ENCODE data around the gene LCE3A. TPM values are rescaled to one million over a fixed set of nuclear protein-coding genes. Genes with fewer than 3 reads are reported as not detected.
A peak's percentile ranks its signal among the peaks of the same experiment; 100 is the strongest.
"Not testable (repeated sequence)": the region's sequence is repeated elsewhere in the genome, so short reads cannot be mapped to it uniquely, and the experiment has no call there.

Gene LCE3A
- not detected for total RNA-seq
- 0 reads per million in 2 donors for total RNA-seq

GRCh38 chr1:152622803-152623202 is at the start of gene LCE3A:
LCE3A (minus strand) TSS chr1:152623103; CDS start chr1:152623103, 0 bp downstream.
- H3K36me3 Mint-ChIP-seq (ENCODE audit: low read depth) = no peaks in the 10 kb centered on the region
- no peak for ATAC-seq
- peaks cover 3% of the 10 kb centered on the region for H3K4me1 Mint-ChIP-seq
- no peaks in the 10 kb centered on the region for H3K9me3 ChIP-seq (ENCODE audit: control insufficient read depth, low read length, poor library complexity, severe bottlenecking)
- no peak within 1 kb of the TSS for H3K4me3 Mint-ChIP-seq
- DNase-seq = no peak
- no peak within 1 kb of the TSS for H3K27ac Mint-ChIP-seq
- H3K27me3 Mint-ChIP-seq = peaks cover 44% of the 10 kb centered on the region

- no peak for ATAC-seq
Measured at GRCh38 chr1:152667648-152668047, 44.7 kb upstream of the LCE3A start.

GRCh38 chr1:152666171-152666570 is 43.3 kb upstream of the LCE3A start:
- not testable (repeated sequence) for DNase-seq; H3K36me3 Mint-ChIP-seq (ENCODE audit: low read depth); H3K4me3 Mint-ChIP-seq; H3K9me3 ChIP-seq (ENCODE audit: control insufficient read depth, low read length, poor library complexity, severe bottlenecking); H3K27ac Mint-ChIP-seq; ATAC-seq; H3K4me1 Mint-ChIP-seq
- H3K27me3 Mint-ChIP-seq = peaks cover 73% of the 10 kb centered on the region

More at GRCh38 chr1:152667648-152668047, 44.7 kb upstream of the LCE3A start:
- Mint-ChIP-seq H3K27ac (no peak overlapping the region), H3K4me3 (no peak overlapping the region), H3K4me1 (no peaks in the 10 kb centered on the region), H3K36me3 (ENCODE audit: low read depth) (no peaks in the 10 kb centered on the region), H3K27me3 (peaks cover 70% of the 10 kb centered on the region)
- no peaks in the 10 kb centered on the region for H3K9me3 ChIP-seq (ENCODE audit: control insufficient read depth, low read length, poor library complexity, severe bottlenecking)
- DNase-seq = no peak

- no peak for ATAC-seq
- no peaks in the 10 kb centered on the region for H3K4me1 Mint-ChIP-seq
- no peak within 1 kb of the TSS for H3K27ac Mint-ChIP-seq
- DNase-seq = no peak
- H3K4me3 Mint-ChIP-seq = no peak within 1 kb of the TSS
- no peaks in the 10 kb centered on the region for H3K9me3 ChIP-seq (ENCODE audit: control insufficient read depth, low read length, poor library complexity, severe bottlenecking)
- no peaks in the 10 kb centered on the region for H3K36me3 Mint-ChIP-seq (ENCODE audit: low read depth)
- peaks cover 60% of the 10 kb centered on the region for H3K27me3 Mint-ChIP-seq
Measured at GRCh38 chr1:152663098-152663497, 40.2 kb upstream of the LCE3A start, which contains the start of gene LCE2D. LCE2D (plus strand) TSS chr1:152663380; CDS start chr1:152664106, 726 bp downstream.

- peaks cover 48% of the 10 kb centered on the region for H3K27me3 Mint-ChIP-seq
- DNase-seq = no peak
- H3K27ac Mint-ChIP-seq = no peak overlapping the region
- no peak overlapping the region for H3K4me3 Mint-ChIP-seq
- ATAC-seq = no peak
- H3K36me3 Mint-ChIP-seq (ENCODE audit: low read depth) = no peaks in the 10 kb centered on the region
- no peaks in the 10 kb centered on the region for H3K9me3 ChIP-seq (ENCODE audit: control insufficient read depth, low read length, poor library complexity, severe bottlenecking)
- H3K4me1 Mint-ChIP-seq = peaks cover 9% of the 10 kb centered on the region
Measured at GRCh38 chr1:152658649-152659048, 35.7 kb upstream of the LCE3A start.

- H3K4me1 Mint-ChIP-seq = peaks cover 10% of the 10 kb centered on the region
- DNase-seq (no peak), ATAC-seq (no peak)
- no peak overlapping the region for H3K27ac Mint-ChIP-seq
- H3K9me3 ChIP-seq (ENCODE audit: control insufficient read depth, low read length, poor library complexity, severe bottlenecking) = no peaks in the 10 kb centered on the region
- H3K4me3 Mint-ChIP-seq = no peak overlapping the region
- peaks cover 49% of the 10 kb centered on the region for H3K27me3 Mint-ChIP-seq
- no peaks in the 10 kb centered on the region for H3K36me3 Mint-ChIP-seq (ENCODE audit: low read depth)
Measured at GRCh38 chr1:152657677-152658076, 34.8 kb upstream of the LCE3A start.

GRCh38 chr1:152656459-152656858 is 33.6 kb upstream of the LCE3A start:
- ATAC-seq = no peak
- Mint-ChIP-seq H3K4me1 (peaks cover 10% of the 10 kb centered on the region), H3K36me3 (ENCODE audit: low read depth) (no peaks in the 10 kb centered on the region), H3K4me3 (no peak overlapping the region), H3K27me3 (peaks cover 45% of the 10 kb centered on the region), H3K27ac (no peak overlapping the region)
- no peak for DNase-seq
- H3K9me3 ChIP-seq (ENCODE audit: control insufficient read depth, low read length, poor library complexity, severe bottlenecking) = no peaks in the 10 kb centered on the region

- peak; percentile 45 for ATAC-seq
Measured at GRCh38 chr1:152654110-152654509, 31.2 kb upstream of the LCE3A start.

GRCh38 chr1:152646656-152647055 is 23.8 kb upstream of the LCE3A start:
- H3K4me3 Mint-ChIP-seq = no peak overlapping the region
- H3K27ac Mint-ChIP-seq = no peak overlapping the region
- no peak for DNase-seq
- peaks cover 58% of the 10 kb centered on the region for H3K27me3 Mint-ChIP-seq
- no peak for ATAC-seq
- peaks cover 2% of the 10 kb centered on the region for H3K36me3 Mint-ChIP-seq (ENCODE audit: low read depth)
- H3K4me1 Mint-ChIP-seq = no peaks in the 10 kb centered on the region
- H3K9me3 ChIP-seq (ENCODE audit: control insufficient read depth, low read length, poor library complexity, severe bottlenecking) = no peaks in the 10 kb centered on the region

More at GRCh38 chr1:152654110-152654509, 31.2 kb upstream of the LCE3A start:
- Mint-ChIP-seq H3K27me3 (peaks cover 48% of the 10 kb centered on the region), H3K4me1 (peaks cover 10% of the 10 kb centered on the region), H3K4me3 (no peak overlapping the region), H3K27ac (no peak overlapping the region), H3K36me3 (ENCODE audit: low read depth) (no peaks in the 10 kb centered on the region)
- peak in 2 of 3 donors; percentile 16 to 40 for DNase-seq
- no peaks in the 10 kb centered on the region for H3K9me3 ChIP-seq (ENCODE audit: control insufficient read depth, low read length, poor library complexity, severe bottlenecking)

- H3K9me3 ChIP-seq (ENCODE audit: control insufficient read depth, low read length, poor library complexity, severe bottlenecking) = no peaks in the 10 kb centered on the region
- DNase-seq (no peak), ATAC-seq (no peak)
- Mint-ChIP-seq H3K27me3 (peaks cover 49% of the 10 kb centered on the region), H3K4me3 (no peak overlapping the region), H3K4me1 (no peaks in the 10 kb centered on the region), H3K36me3 (ENCODE audit: low read depth) (peaks cover 2% of the 10 kb centered on the region), H3K27ac (no peak overlapping the region)
Measured at GRCh38 chr1:152645146-152645545, 22.2 kb upstream of the LCE3A start.

GRCh38 chr1:152643945-152644344 is 21.0 kb upstream of the LCE3A start:
- H3K9me3 ChIP-seq (ENCODE audit: control insufficient read depth, low read length, poor library complexity, severe bottlenecking) = peaks cover 2% of the 10 kb centered on the region
- DNase-seq (no peak), ATAC-seq (no peak)
- peaks cover 2% of the 10 kb centered on the region for H3K36me3 Mint-ChIP-seq (ENCODE audit: low read depth)
- no peak overlapping the region for H3K4me3 Mint-ChIP-seq
- peaks cover 43% of the 10 kb centered on the region for H3K27me3 Mint-ChIP-seq
- H3K4me1 Mint-ChIP-seq = no peaks in the 10 kb centered on the region
- no peak overlapping the region for H3K27ac Mint-ChIP-seq

GRCh38 chr1:152640351-152640750 is 17.4 kb upstream of the LCE3A start:
- Mint-ChIP-seq H3K4me1 (no peaks in the 10 kb centered on the region), H3K4me3 (no peak overlapping the region), H3K36me3 (ENCODE audit: low read depth) (no peaks in the 10 kb centered on the region), H3K27ac (no peak overlapping the region), H3K27me3 (peaks cover 21% of the 10 kb centered on the region)
- ATAC-seq (no peak), DNase-seq (no peak)
- H3K9me3 ChIP-seq (ENCODE audit: control insufficient read depth, low read length, poor library complexity, severe bottlenecking) = peaks cover 2% of the 10 kb centered on the region

- H3K9me3 ChIP-seq (ENCODE audit: control insufficient read depth, low read length, poor library complexity, severe bottlenecking) = no peaks in the 10 kb centered on the region
- no peak overlapping the region for H3K4me3 Mint-ChIP-seq
- no peaks in the 10 kb centered on the region for H3K4me1 Mint-ChIP-seq
- ATAC-seq (no peak), DNase-seq (no peak)
- H3K36me3 Mint-ChIP-seq (ENCODE audit: low read depth) = peaks cover 3% of the 10 kb centered on the region
- no peak overlapping the region for H3K27ac Mint-ChIP-seq
- peaks cover 50% of the 10 kb centered on the region for H3K27me3 Mint-ChIP-seq
Measured at GRCh38 chr1:152630596-152630995, 7.7 kb upstream of the LCE3A start.

GRCh38 chr1:152626744-152627143 is 3.8 kb upstream of the LCE3A start:
- Mint-ChIP-seq H3K36me3 (ENCODE audit: low read depth) (peaks cover 3% of the 10 kb centered on the region), H3K27me3 (peaks cover 70% of the 10 kb centered on the region), H3K4me3 (no peak overlapping the region), H3K27ac (no peak overlapping the region), H3K4me1 (peaks cover 3% of the 10 kb centered on the region)
- ATAC-seq = no peak
- no peaks in the 10 kb centered on the region for H3K9me3 ChIP-seq (ENCODE audit: control insufficient read depth, low read length, poor library complexity, severe bottlenecking)
- DNase-seq = no peak
